ENCODE results near the gene DOK3.

DOK3 gene

DNA sequence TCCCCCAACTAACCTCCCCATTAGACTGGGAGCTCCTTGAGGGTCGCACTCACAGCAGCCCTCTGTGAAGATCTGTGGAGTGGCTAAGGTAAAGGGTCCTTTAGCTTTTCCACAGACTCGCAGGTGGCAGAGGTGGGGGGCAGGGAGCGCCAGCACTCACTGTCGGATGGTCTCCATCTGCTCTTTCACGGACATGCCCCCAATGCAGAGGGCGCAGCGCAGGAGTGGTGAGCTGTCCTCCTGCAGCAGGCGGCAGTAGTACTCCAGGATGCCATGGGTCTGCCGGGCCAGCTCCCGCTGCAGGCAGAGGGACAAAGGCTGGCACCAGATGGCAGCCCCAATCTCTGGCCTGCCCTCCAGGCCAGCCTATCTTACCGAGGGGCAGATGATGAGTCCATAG, 4.9 kb upstream of the DOK3 start:
- H3K4me1 ChIP-seq (ENCODE audit: control insufficient read depth in 5 of 5, insufficient read depth in 5 of 5, low read length in 5 of 5): peaks cover 8 to 35% (median 23%) of the 10 kb centered on the region in 5 donors
- H3K27ac ChIP-seq (ENCODE audit: low read depth, low read length): no peak overlapping the region
- H3K36me3 ChIP-seq (ENCODE audit: control insufficient read depth in 5 of 5, insufficient read depth in 5 of 5, low read length in 5 of 5): peaks cover 0 to 61% (median 51%) of the 10 kb centered on the region in 5 donors
- peaks cover 0 to 4% (median 0%) of the 10 kb centered on the region in 5 donors for H3K27me3 ChIP-seq (ENCODE audit: control insufficient read depth in 5 of 5, insufficient read depth in 4 of 5, low read length in 5 of 5)
- no peak overlapping the region for H3K4me3 ChIP-seq (ENCODE audit: low read depth in 1 of 5, low read length in 5 of 5)
- H3K9ac ChIP-seq (ENCODE audit: low read length in 5 of 5): no peak overlapping the region
- no peaks in the 10 kb centered on the region for H3K9me3 ChIP-seq (ENCODE audit: control insufficient read depth in 5 of 5, low read length in 5 of 5)

DNA sequence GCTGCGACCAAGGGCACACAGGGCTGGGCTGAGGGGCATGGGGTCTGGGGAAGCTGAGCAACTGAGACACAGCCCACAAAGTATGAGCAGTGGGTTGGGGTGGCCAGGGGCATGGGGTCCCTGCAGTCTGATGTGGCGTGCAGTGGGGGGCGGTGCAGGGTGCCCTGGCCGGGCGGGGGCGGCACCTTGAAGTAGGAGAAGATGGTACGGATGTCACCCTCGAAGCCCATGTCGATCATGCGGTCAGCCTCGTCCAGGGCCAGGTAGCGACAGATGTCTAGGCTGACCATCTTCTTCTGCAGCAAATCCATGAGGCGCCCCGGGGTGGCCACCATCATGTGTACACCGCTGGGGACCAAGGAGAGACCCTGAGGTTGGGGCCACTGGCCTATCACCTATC, 3.9 kb upstream of the DOK3 start:
- H3K27me3 ChIP-seq (ENCODE audit: control insufficient read depth in 5 of 5, insufficient read depth in 4 of 5, low read length in 5 of 5): peaks cover 0 to 4% (median 0%) of the 10 kb centered on the region in 5 donors
- no peaks in the 10 kb centered on the region for H3K9me3 ChIP-seq (ENCODE audit: control insufficient read depth in 5 of 5, low read length in 5 of 5)
- H3K9ac ChIP-seq (ENCODE audit: low read length in 5 of 5): no peak overlapping the region
- no peak overlapping the region for H3K27ac ChIP-seq (ENCODE audit: low read depth, low read length)
- no peak overlapping the region for H3K4me3 ChIP-seq (ENCODE audit: low read depth in 1 of 5, low read length in 5 of 5)
- peaks cover 8 to 45% (median 29%) of the 10 kb centered on the region in 5 donors for H3K4me1 ChIP-seq (ENCODE audit: control insufficient read depth in 5 of 5, insufficient read depth in 5 of 5, low read length in 5 of 5)
- H3K36me3 ChIP-seq (ENCODE audit: control insufficient read depth in 5 of 5, insufficient read depth in 5 of 5, low read length in 5 of 5): peaks cover 0 to 54% (median 51%) of the 10 kb centered on the region in 5 donors

DNA sequence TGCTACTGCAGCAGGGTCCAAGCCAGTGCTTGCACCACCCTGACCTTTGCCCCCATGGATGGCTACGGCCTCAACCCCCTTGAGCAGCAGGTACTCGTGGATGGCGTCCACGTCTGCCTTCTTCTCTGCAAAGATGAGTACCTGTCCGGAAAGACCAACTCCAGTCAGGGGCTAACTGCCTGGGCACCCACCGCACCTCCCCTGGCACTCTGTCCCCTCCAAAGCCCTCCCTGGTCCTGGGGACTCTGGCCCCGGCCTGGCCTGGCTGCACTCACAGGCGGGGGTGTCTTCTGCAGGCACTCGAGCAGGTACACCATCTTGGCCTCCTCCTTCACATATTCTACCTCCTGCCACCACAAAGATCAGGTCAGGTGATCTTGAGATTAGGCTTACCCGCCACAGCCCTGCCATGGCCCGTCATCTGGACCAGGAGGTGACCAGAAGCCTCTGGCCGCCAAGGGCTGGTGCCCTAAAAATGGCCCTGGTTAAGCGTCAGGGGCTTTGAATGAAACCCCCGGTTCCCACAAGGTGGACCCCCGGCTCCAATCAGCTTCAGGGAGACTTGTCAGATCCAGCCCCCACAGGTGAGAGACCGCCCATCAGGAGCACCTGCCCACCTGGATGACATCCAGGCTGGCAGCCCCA, 3.2 kb upstream of the DOK3 start:
- Histone ChIP-seq H3K36me3 (ENCODE audit: control insufficient read depth in 5 of 5, insufficient read depth in 5 of 5, low read length in 5 of 5) (peaks cover 0 to 54% (median 51%) of the 10 kb centered on the region in 5 donors), H3K9ac (ENCODE audit: low read length in 5 of 5) (no peak overlapping the region), H3K9me3 (ENCODE audit: control insufficient read depth in 5 of 5, low read length in 5 of 5) (no peaks in the 10 kb centered on the region), H3K4me3 (ENCODE audit: low read depth in 1 of 5, low read length in 5 of 5) (no peak overlapping the region), H3K27ac (ENCODE audit: low read depth, low read length) (no peak overlapping the region), H3K4me1 (ENCODE audit: control insufficient read depth in 5 of 5, insufficient read depth in 5 of 5, low read length in 5 of 5) (peaks cover 8 to 50% (median 29%) of the 10 kb centered on the region in 5 donors), H3K27me3 (ENCODE audit: control insufficient read depth in 5 of 5, insufficient read depth in 4 of 5, low read length in 5 of 5) (peaks cover 0 to 4% (median 0%) of the 10 kb centered on the region in 5 donors)

DNA sequence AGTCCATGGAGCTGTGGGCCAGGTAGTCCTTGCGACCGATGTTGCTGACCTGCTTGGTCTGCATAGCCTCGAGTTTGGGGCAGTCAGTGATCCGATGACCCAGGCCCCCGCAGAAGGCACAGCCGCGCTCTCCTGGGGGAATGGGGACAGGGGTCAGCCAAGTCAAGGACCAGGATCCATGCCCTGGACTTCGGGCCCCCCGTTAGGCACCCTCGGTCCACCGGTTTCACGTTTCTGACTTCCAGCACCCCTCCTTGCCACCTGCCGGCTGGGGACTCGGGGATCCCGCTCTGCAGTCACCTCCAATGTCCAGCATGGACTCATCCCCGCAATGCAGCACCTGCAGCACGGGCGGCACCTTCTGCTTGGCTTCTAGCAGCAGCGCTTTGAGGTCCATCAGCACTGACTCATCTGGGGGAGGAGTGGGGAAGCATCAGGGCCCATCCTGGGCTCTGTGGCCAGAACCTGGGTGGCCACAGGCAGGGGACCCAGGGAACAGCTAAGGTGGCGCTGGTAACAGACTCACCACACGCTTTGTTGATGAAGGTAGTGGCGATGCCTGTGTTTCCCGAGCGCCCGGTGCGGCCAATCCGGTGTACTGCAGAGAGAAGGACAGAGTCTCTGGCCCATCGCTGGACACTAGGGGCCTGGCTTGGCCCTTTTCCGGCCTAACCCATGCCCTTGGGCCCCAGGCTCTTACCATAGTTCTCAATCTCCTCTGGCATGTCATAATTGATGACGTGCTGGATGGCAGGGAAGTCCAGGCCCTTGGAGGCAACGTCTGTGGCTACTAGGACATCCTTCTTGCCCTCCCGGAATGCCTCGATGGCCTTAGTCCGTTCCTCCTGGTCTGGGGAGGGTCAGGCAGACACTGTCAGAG, 2.4 kb upstream of the DOK3 start:
- Histone ChIP-seq H3K9ac (ENCODE audit: low read length in 5 of 5) (no peak overlapping the region), H3K27me3 (ENCODE audit: control insufficient read depth in 5 of 5, insufficient read depth in 4 of 5, low read length in 5 of 5) (peaks cover 0 to 3% (median 0%) of the 10 kb centered on the region in 5 donors), H3K4me1 (ENCODE audit: control insufficient read depth in 5 of 5, insufficient read depth in 5 of 5, low read length in 5 of 5) (peaks cover 8 to 50% (median 25%) of the 10 kb centered on the region in 5 donors), H3K36me3 (ENCODE audit: control insufficient read depth in 5 of 5, insufficient read depth in 5 of 5, low read length in 5 of 5) (peaks cover 0 to 54% (median 51%) of the 10 kb centered on the region in 5 donors), H3K27ac (ENCODE audit: low read depth, low read length) (no peak overlapping the region), H3K9me3 (ENCODE audit: control insufficient read depth in 5 of 5, low read length in 5 of 5) (no peaks in the 10 kb centered on the region), H3K4me3 (ENCODE audit: low read depth in 1 of 5, low read length in 5 of 5) (no peak overlapping the region)

DNA sequence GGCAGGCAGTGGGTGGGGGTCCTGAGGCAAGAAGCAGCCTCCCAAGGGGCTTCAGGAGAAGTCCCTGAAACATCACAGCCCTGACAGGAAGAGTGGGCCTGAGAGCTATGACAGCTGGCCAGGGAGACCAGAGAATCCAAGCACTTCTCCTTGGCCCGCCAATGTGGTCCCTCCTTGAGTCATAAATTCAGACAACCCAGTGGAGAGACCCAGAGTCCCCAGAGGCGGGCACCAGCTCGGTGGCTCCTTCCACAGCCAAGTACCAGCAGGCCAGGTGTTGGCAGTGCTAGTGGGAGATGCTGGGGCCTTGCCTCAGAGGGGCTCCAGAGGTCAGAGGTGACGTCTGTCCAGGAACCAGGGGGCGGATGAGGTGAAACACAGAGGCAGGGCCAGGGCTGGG, 1.6 kb upstream of the DOK3 start:
- H3K9me3 ChIP-seq (ENCODE audit: control insufficient read depth in 5 of 5, low read length in 5 of 5): no peaks in the 10 kb centered on the region
- H3K9ac ChIP-seq (ENCODE audit: low read length in 5 of 5): peak overlapping the region in 1 of 5 donors; percentile 36
- H3K4me1 ChIP-seq (ENCODE audit: control insufficient read depth in 5 of 5, insufficient read depth in 5 of 5, low read length in 5 of 5): peaks cover 4 to 44% (median 21%) of the 10 kb centered on the region in 5 donors
- no peak overlapping the region for H3K27ac ChIP-seq (ENCODE audit: low read depth, low read length)
- no peaks in the 10 kb centered on the region for H3K27me3 ChIP-seq (ENCODE audit: control insufficient read depth in 5 of 5, insufficient read depth in 4 of 5, low read length in 5 of 5)
- no peak overlapping the region for H3K4me3 ChIP-seq (ENCODE audit: low read depth in 1 of 5, low read length in 5 of 5)
- H3K36me3 ChIP-seq (ENCODE audit: control insufficient read depth in 5 of 5, insufficient read depth in 5 of 5, low read length in 5 of 5): peaks cover 0 to 54% (median 51%) of the 10 kb centered on the region in 5 donors

DNA sequence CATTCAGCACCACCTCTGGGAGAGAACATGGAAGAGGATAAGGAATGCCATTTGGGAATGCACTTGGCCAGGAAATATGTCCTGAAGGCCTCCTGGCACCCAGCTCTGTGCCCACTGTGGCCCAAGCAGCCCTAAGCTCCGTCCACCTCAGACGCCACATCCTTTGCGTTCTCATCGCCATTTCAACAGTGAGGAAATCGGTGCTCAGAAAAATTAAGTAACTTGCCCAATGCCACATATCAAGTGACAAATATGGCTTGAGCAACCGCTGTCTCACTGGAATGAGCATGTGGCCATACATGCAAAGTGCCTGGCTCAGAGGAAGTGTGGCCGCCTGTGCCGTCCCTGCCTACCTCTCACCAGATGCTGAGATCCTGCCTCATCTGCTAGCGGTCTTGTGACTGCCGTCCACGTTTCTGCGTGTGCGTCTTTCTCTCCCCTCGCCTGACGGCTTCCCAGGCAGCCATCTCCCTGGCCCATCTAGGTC, 984 bp upstream of the DOK3 start:
- no peaks in the 10 kb centered on the region for H3K27me3 ChIP-seq (ENCODE audit: control insufficient read depth in 5 of 5, insufficient read depth in 4 of 5, low read length in 5 of 5)
- H3K4me1 ChIP-seq (ENCODE audit: control insufficient read depth in 5 of 5, insufficient read depth in 5 of 5, low read length in 5 of 5): peaks cover 0 to 38% (median 15%) of the 10 kb centered on the region in 5 donors
- no peak overlapping the region for H3K4me3 ChIP-seq (ENCODE audit: low read depth in 1 of 5, low read length in 5 of 5)
- H3K9ac ChIP-seq (ENCODE audit: low read length in 5 of 5): peak overlapping the region in 1 of 5 donors; percentile 17
- no peak overlapping the region for H3K27ac ChIP-seq (ENCODE audit: low read depth, low read length)
- no peaks in the 10 kb centered on the region for H3K9me3 ChIP-seq (ENCODE audit: control insufficient read depth in 5 of 5, low read length in 5 of 5)
- H3K36me3 ChIP-seq (ENCODE audit: control insufficient read depth in 5 of 5, insufficient read depth in 5 of 5, low read length in 5 of 5): peaks cover 0 to 52% (median 50%) of the 10 kb centered on the region in 5 donors

DNA sequence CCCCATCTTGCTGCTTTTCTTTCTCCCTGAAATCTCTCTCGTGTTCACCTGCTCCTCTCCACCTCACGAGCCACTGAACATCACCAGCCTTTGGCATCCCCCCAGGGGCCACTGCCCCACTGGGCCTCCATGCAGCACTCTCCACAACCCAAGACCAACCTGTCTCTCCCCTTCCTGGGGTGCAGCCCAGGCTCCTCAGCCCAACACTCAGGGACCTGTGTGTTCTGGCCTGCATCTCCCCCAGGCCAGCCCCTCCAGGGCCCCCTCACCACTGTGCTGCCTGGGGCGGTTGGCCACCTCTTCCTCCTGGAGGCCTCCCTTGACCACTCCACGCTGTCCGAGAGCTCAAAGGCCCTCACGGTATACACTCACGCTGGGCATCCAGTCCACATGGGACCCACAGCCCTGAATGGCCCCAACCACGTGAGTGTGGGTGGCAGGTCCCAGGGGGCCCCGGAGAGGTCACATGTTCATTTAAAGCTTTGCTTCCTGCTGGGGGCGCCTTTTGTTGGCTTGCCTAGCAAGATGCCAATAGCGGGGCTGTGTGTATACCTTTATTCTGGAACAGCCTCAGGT, 453 bp upstream of the DOK3 start:
- H3K4me3 ChIP-seq (ENCODE audit: low read depth in 1 of 5, low read length in 5 of 5): peak overlapping the region in 1 of 5 donors; percentile 66
- H3K9me3 ChIP-seq (ENCODE audit: control insufficient read depth in 5 of 5, low read length in 5 of 5): no peaks in the 10 kb centered on the region
- H3K9ac ChIP-seq (ENCODE audit: low read length in 5 of 5): peak overlapping the region in 1 of 5 donors; percentile 17
- H3K36me3 ChIP-seq (ENCODE audit: control insufficient read depth in 5 of 5, insufficient read depth in 5 of 5, low read length in 5 of 5): peaks cover 0 to 48% (median 46%) of the 10 kb centered on the region in 5 donors
- H3K27me3 ChIP-seq (ENCODE audit: control insufficient read depth in 5 of 5, insufficient read depth in 4 of 5, low read length in 5 of 5): no peaks in the 10 kb centered on the region
- no peak overlapping the region for H3K27ac ChIP-seq (ENCODE audit: low read depth, low read length)
- H3K4me1 ChIP-seq (ENCODE audit: control insufficient read depth in 5 of 5, insufficient read depth in 5 of 5, low read length in 5 of 5): peaks cover 0 to 35% (median 13%) of the 10 kb centered on the region in 5 donors

DNA sequence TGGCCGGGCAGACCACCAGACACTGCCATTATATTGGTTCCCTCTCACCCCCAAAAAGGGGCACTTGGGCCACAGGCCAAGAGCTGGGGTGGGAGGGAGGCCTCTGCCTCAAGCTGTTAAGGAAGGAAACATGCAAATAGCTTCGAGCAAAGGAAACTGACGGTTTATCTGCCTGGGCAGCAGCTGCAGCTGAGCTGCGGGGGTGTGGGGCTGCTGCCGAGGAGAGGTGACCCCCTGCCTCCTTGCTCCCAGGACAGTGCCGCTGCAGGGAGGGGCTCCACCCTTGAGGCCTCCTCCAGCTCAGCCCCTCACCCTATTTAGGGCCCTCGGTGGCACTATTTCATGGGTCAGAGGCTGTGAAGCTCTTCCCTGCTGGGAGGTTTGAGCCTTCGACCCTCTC, 789 bp downstream of the DOK3 start:
- Histone ChIP-seq H3K9me3 (ENCODE audit: control insufficient read depth in 5 of 5, low read length in 5 of 5) (no peaks in the 10 kb centered on the region), H3K27me3 (ENCODE audit: control insufficient read depth in 5 of 5, insufficient read depth in 4 of 5, low read length in 5 of 5) (no peaks in the 10 kb centered on the region), H3K4me3 (ENCODE audit: low read depth in 1 of 5, low read length in 5 of 5) (peak overlapping the region; percentile 37 to 66 (median 54)), H3K27ac (ENCODE audit: low read depth, low read length) (no peak overlapping the region), H3K4me1 (ENCODE audit: control insufficient read depth in 5 of 5, insufficient read depth in 5 of 5, low read length in 5 of 5) (peaks cover 0 to 35% (median 13%) of the 10 kb centered on the region in 5 donors), H3K9ac (ENCODE audit: low read length in 5 of 5) (peak overlapping the region in 2 of 5 donors; percentile 68 to 76), H3K36me3 (ENCODE audit: control insufficient read depth in 5 of 5, insufficient read depth in 5 of 5, low read length in 5 of 5) (peaks cover 0 to 47% (median 35%) of the 10 kb centered on the region in 5 donors)

DNA sequence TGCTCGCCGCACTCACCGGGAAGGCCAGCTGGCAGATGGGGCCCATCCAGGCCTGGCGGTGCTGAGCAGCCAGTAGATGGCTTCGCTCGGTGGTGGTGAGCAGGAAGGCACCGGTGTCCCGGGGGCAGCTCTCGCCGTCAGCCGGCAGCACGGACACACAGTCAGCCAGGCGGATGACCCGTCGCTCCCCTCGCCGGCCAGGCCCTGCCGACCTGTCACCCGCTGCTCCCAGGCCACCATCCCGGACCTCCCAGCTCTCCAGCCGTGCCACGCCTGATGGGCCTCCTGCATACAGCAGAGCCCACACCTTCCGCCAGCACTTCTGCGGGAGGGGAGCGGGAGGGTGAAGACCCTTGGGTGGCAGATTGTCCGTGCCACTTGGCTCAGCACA, 1.4 kb downstream of the DOK3 start:
- peak overlapping the region in 3 of 5 donors; percentile 54 to 66 (median 57) for H3K4me3 ChIP-seq (ENCODE audit: low read depth in 1 of 5, low read length in 5 of 5)
- peak overlapping the region in 3 of 5 donors; percentile 53 to 76 (median 53) for H3K9ac ChIP-seq (ENCODE audit: low read length in 5 of 5)
- no peaks in the 10 kb centered on the region for H3K9me3 ChIP-seq (ENCODE audit: control insufficient read depth in 5 of 5, low read length in 5 of 5)
- H3K27me3 ChIP-seq (ENCODE audit: control insufficient read depth in 5 of 5, insufficient read depth in 4 of 5, low read length in 5 of 5): no peaks in the 10 kb centered on the region
- H3K4me1 ChIP-seq (ENCODE audit: control insufficient read depth in 5 of 5, insufficient read depth in 5 of 5, low read length in 5 of 5): peaks cover 0 to 35% (median 13%) of the 10 kb centered on the region in 5 donors
- peaks cover 0 to 44% (median 29%) of the 10 kb centered on the region in 5 donors for H3K36me3 ChIP-seq (ENCODE audit: control insufficient read depth in 5 of 5, insufficient read depth in 5 of 5, low read length in 5 of 5)
- no peak overlapping the region for H3K27ac ChIP-seq (ENCODE audit: low read depth, low read length)
